ENCODE data around the gene SGK1.
A peak's percentile ranks its signal among the peaks of the same experiment; 100 is the strongest.
"Not testable (repeated sequence)": the region's sequence is repeated elsewhere in the genome, so short reads cannot be mapped to it uniquely, and the experiment has no call there.

Gene SGK1

GRCh38 chr6:134198093-134198492 is 119.8 kb downstream of the SGK1 start:
- H3K79me2 ChIP-seq, result peaks cover 25% of the 10 kb centered on the region
- H3K9ac ChIP-seq, result no peak overlapping the region
- H2AFZ ChIP-seq, result no peak overlapping the region
- H3K4me1 ChIP-seq, result peaks cover 39% of the 10 kb centered on the region
- no peak overlapping the region for H3K4me3 ChIP-seq (ENCODE audit: low read depth, low read length)
- H3K27me3 ChIP-seq (ENCODE audit: control insufficient read depth, insufficient read depth, low read length), result no peaks in the 10 kb centered on the region
- H3K27ac ChIP-seq, result peak overlapping the region; percentile 85
- no peaks in the 10 kb centered on the region for H3K9me3 ChIP-seq (ENCODE audit: control insufficient read depth, low read length)
- H3K36me3 ChIP-seq (ENCODE audit: control insufficient read depth, insufficient read depth, low read length), result no peaks in the 10 kb centered on the region
- no peak for TF ChIP-seq CTCF (IDR thresholded peaks at IDR 0.05)
- peak overlapping the region; percentile 64 for H3K4me2 ChIP-seq (ENCODE audit: low read length)

- not testable (repeated sequence) for H3K9ac ChIP-seq; H3K9me3 ChIP-seq (ENCODE audit: control insufficient read depth, low read length); H3K27me3 ChIP-seq (ENCODE audit: control insufficient read depth, insufficient read depth, low read length); H2AFZ ChIP-seq; H3K36me3 ChIP-seq (ENCODE audit: control insufficient read depth, insufficient read depth, low read length); H3K4me3 ChIP-seq (ENCODE audit: low read depth, low read length)
- Histone ChIP-seq H3K27ac (peak overlapping the region; percentile 85), H3K4me1 (peaks cover 43% of the 10 kb centered on the region), H3K79me2 (peaks cover 25% of the 10 kb centered on the region), H3K4me2 (ENCODE audit: low read length) (peak overlapping the region; percentile 34)
Measured at GRCh38 chr6:134197685-134198084, 120.2 kb downstream of the SGK1 start.

DNA sequence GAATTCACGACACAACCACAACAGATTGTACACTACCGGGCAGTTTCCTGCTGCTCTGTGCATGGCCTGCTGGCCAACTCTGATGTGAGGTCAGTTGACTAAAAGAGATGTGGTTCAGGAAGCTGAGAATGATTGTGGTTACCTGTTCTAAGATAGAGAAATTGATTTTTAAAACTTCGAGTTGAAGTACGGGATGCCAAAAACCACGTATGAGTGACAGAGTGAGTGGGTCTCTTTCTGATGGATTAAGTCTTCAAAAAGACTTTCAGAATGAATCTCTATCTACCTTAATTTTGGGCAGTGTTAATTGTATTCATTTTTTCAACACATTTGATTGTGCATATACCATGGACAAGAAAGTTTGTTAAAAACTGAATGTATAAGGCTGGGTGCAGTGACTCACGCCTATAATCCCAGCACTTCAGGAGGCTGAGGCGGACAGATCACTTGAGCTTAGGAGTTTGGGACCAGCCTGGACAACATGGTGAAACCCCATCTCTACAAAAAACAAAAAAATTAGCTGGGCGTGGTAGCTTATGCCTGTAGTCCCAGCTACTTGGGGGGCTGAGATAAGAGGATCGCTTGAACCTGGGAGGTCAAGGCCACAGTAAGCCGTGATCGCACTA is 121.2 kb downstream of the SGK1 start:
- Histone ChIP-seq H3K9me3 (ENCODE audit: control insufficient read depth, low read length) (no peaks in the 10 kb centered on the region), H3K4me2 (ENCODE audit: low read length) (no peak overlapping the region), H3K9ac (no peak overlapping the region), H2AFZ (no peak overlapping the region), H3K4me1 (peaks cover 46% of the 10 kb centered on the region), H3K27ac (peak overlapping the region; percentile 8), H3K4me3 (ENCODE audit: low read depth, low read length) (no peak overlapping the region), H3K79me2 (peaks cover 28% of the 10 kb centered on the region), H3K27me3 (ENCODE audit: control insufficient read depth, insufficient read depth, low read length) (no peaks in the 10 kb centered on the region), H3K36me3 (ENCODE audit: control insufficient read depth, insufficient read depth, low read length) (no peaks in the 10 kb centered on the region)
- no peak for TF ChIP-seq CTCF (IDR thresholded peaks at IDR 0.05)

DNA sequence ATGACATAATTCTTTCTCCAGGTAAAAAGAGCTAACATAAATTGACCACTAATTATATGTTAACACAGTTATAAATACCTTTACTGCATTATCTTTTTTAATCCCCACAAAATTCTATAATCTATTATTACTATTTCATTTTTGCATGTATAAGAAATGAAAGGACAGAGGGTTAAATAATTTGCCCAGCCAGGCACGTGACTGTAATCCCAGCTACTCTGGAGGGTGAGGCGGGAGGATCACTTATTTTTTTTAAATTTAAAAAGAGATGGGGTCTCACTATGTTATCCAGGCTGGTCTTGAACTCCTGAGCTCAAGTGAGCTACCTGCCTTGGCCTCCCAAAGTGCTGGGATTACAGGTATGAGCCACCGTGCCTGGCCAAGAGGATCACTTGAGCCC is 121.9 kb downstream of the SGK1 start:
- H3K27me3 ChIP-seq (ENCODE audit: control insufficient read depth, insufficient read depth, low read length), result no peaks in the 10 kb centered on the region
- no peak overlapping the region for H3K4me3 ChIP-seq (ENCODE audit: low read depth, low read length)
- no peaks in the 10 kb centered on the region for H3K9me3 ChIP-seq (ENCODE audit: control insufficient read depth, low read length)
- H3K79me2 ChIP-seq, result peaks cover 24% of the 10 kb centered on the region
- H3K9ac ChIP-seq, result no peak overlapping the region
- peak overlapping the region; percentile 62 for H3K27ac ChIP-seq
- H3K36me3 ChIP-seq (ENCODE audit: control insufficient read depth, insufficient read depth, low read length), result no peaks in the 10 kb centered on the region
- no peak for TF ChIP-seq CTCF (IDR thresholded peaks at IDR 0.05)
- H3K4me2 ChIP-seq (ENCODE audit: low read length), result peak overlapping the region; percentile 46
- peaks cover 51% of the 10 kb centered on the region for H3K4me1 ChIP-seq
- H2AFZ ChIP-seq, result no peak overlapping the region

GRCh38 chr6:134195164-134195906 is 122.6 kb downstream of the SGK1 start:
- Histone ChIP-seq H3K27me3 (ENCODE audit: control insufficient read depth, insufficient read depth, low read length) (no peaks in the 10 kb centered on the region), H2AFZ (no peak overlapping the region), H3K4me3 (ENCODE audit: low read depth, low read length) (peak overlapping the region; percentile 23), H3K27ac (peak overlapping the region; percentile 62), H3K36me3 (ENCODE audit: control insufficient read depth, insufficient read depth, low read length) (no peaks in the 10 kb centered on the region), H3K9me3 (ENCODE audit: control insufficient read depth, low read length) (no peaks in the 10 kb centered on the region), H3K79me2 (peaks cover 23% of the 10 kb centered on the region), H3K9ac (no peak overlapping the region), H3K4me2 (ENCODE audit: low read length) (peak overlapping the region; percentile 46), H3K4me1 (peaks cover 48% of the 10 kb centered on the region)
- TF ChIP-seq CTCF (IDR thresholded peaks at IDR 0.05), result no peak

All from parathyroid adenoma (tissue), 2 donors.